HepG2 (cell line): ENCODE results near the gene XPNPEP1. TPM values are rescaled to one million over a fixed set of nuclear protein-coding genes. Genes with fewer than 3 reads are reported as not detected.

ENCODE experiments used
- ATAC-seq: fragments of 200-7000 bp; cut with Tn5 transposase; 3 replicates; pipeline ENCODE4 v1.9.1; 2020; ENCODE audit warnings: mild to moderate bottlenecking, moderate library complexity
- BruUV-seq: library from RNA; stranded (reverse); fragments of 400-500 nt; replicated peaks from 2 replicates; lab custom pipeline; 2021; lab: Mats Ljungman, UMichigan
- CTCF ChIA-PET: fragments of 300-600 bp; formaldehyde crosslinking; extraction: SDS; loops from one replicate; lab custom pipeline; 2021; ENCODE audit warnings: low total read pairs, inconsistent platforms, low intra/inter-chr PET ratio; lab: Yijun Ruan, JAX
- POLR2A ChIA-PET: fragments of 350-600 bp; sonication (Branson Sonifier 250); formaldehyde crosslinking; loops from one replicate; lab custom pipeline; 2020; ENCODE audit warnings: antibody characterized with exemption, inconsistent platforms; lab: Yijun Ruan, JAX
- DNase-seq: peaks from one replicate; pipeline ENCODE4 v3.0.0-alpha.2; 2015; ENCODE audit warnings: low spot score
- FAIRE-seq: peaks from 3 replicates; lab custom pipeline; 2011; peaks lifted over from hg19 to GRCh38; lab: Jason Lieb, UNC
- H2AFZ ChIP-seq: one replicate; pipeline ENCODE4 v1.6.1; 2011; ENCODE audit warnings: low read length, inconsistent platforms
- H3K27ac ChIP-seq: fragments of 300-600 bp; 3 replicates; pipeline ENCODE4 v1.8.0; 2011; ENCODE audit warnings: mixed run types, mild to moderate bottlenecking, mixed read lengths, low read length, inconsistent platforms; ENCODE audit not compliant: insufficient read depth; ENCODE audit errors: extremely low read length
- H3K27me3 ChIP-seq, 2 experiments: fragments of 200-600 bp in 1 of 2; 2 replicates in 1 of 2; 3 replicates in 1 of 2; pipeline versions ENCODE4 v1.6.0 to v1.8.0; 2011; ENCODE audit warnings: low read length in 2 of 2, mild to moderate bottlenecking in 2 of 2, moderate library complexity in 2 of 2, inconsistent platforms in 1 of 2; ENCODE audit not compliant: insufficient read depth in 2 of 2, control insufficient read depth in 1 of 2
- H3K36me3 ChIP-seq, 2 experiments: fragments of 200-600 bp in 1 of 2; replicated peaks in 1 of 2; 2 replicates in 1 of 2; 3 replicates in 1 of 2; pipeline versions ENCODE4 v1.5.1 to v1.8.0; 2011; ENCODE audit warnings: low read length in 2 of 2, inconsistent platforms in 1 of 2; ENCODE audit not compliant: insufficient read depth in 2 of 2, control insufficient read depth in 1 of 2
- H3K4me1 ChIP-seq: 2 replicates; pipeline ENCODE4 v1.5.1; 2012; ENCODE audit warnings: low read length, inconsistent platforms; ENCODE audit not compliant: insufficient read depth
- H3K4me2 ChIP-seq: 2 replicates; pipeline ENCODE4 v1.6.0; 2011; ENCODE audit warnings: low read depth, low read length, inconsistent platforms
- H3K4me3 ChIP-seq, 3 experiments: fragments of 200-600 bp in 1 of 3; sonication (generic), shearing (Covaris generic) in 1 of 3; replicated peaks in 1 of 3; 2 replicates each; pipeline ENCODE4 v1.5.1; 2011 to 2016; ENCODE audit warnings: low read length in 3 of 3, inconsistent platforms in 2 of 3, low read depth in 2 of 3, mild to moderate bottlenecking in 2 of 3, control low read depth in 1 of 3, mixed read lengths in 1 of 3; ENCODE audit not compliant: insufficient read depth in 1 of 3
- H3K79me2 ChIP-seq: one replicate; pipeline ENCODE4 v1.6.1; 2011; ENCODE audit warnings: low read length, inconsistent platforms; ENCODE audit not compliant: insufficient read depth
- H3K9ac ChIP-seq: 2 replicates; pipeline ENCODE4 v1.6.0; 2011; ENCODE audit warnings: mild to moderate bottlenecking, low read depth, low read length, inconsistent platforms; ENCODE audit not compliant: insufficient read depth
- H3K9me3 ChIP-seq: 2 replicates; pipeline ENCODE4 v1.5.1; 2012; ENCODE audit warnings: mild to moderate bottlenecking, low read length
- H4K20me1 ChIP-seq: 2 replicates; pipeline ENCODE4 v1.6.0; 2011; ENCODE audit warnings: inconsistent platforms, mild to moderate bottlenecking, low read length, moderate library complexity; ENCODE audit not compliant: insufficient read depth
- AGO1 ChIP-seq: fragments of 200-400 bp; formaldehyde crosslinking; IDR thresholded peaks from 2 replicates; pipeline ENCODE4 v1.6.1; 2017; ENCODE audit warnings: mild to moderate bottlenecking, low read depth, low read length, moderate library complexity; ENCODE audit not compliant: poor library complexity, severe bottlenecking
- ATF7-NPFF ChIP-seq: sonication (generic); formaldehyde crosslinking; IDR thresholded peaks from 2 replicates; pipeline ENCODE4 v1.8.1; 2023; ENCODE audit warnings: mild to moderate bottlenecking, low read depth, missing genetic modification reagents, moderate library complexity
- CBFB ChIP-seq: sonication (generic); formaldehyde crosslinking; IDR thresholded peaks from 2 replicates; pipeline ENCODE4 v1.4.0; 2020; ENCODE audit warnings: missing genetic modification reagents
- CBX1 ChIP-seq: IDR thresholded peaks from one replicate; pipeline ENCODE4 v1.6.1; 2016; ENCODE audit warnings: antibody characterized with exemption, low read depth
- GTF3A ChIP-seq: sonication (generic); formaldehyde crosslinking; conservative IDR thresholded peaks from 2 replicates; pipeline ENCODE4 v1.4.0; 2020; ENCODE audit warnings: mild to moderate bottlenecking, missing genetic modification reagents
- MXD4 ChIP-seq: IDR thresholded peaks from 2 replicates; pipeline ENCODE4 v1.6.1; 2016; ENCODE audit warnings: mild to moderate bottlenecking, missing biosample characterization, missing genetic modification reagents
- SNRNP70 ChIP-seq: fragments of 200-400 bp; formaldehyde crosslinking; IDR thresholded peaks from 2 replicates; pipeline ENCODE4 v1.6.1; 2017; ENCODE audit warnings: mild to moderate bottlenecking, low read depth, low read length, moderate library complexity
- TGIF2 ChIP-seq: IDR thresholded peaks from 2 replicates; pipeline ENCODE4 v1.6.1; 2016; ENCODE audit warnings: control low read depth, missing compliant biosample characterization
- ZFP36L2 ChIP-seq: sonication (generic); formaldehyde crosslinking; IDR thresholded peaks from 2 replicates; pipeline ENCODE4 v1.4.0; 2020; ENCODE audit warnings: missing genetic modification reagents
- ZNF451 ChIP-seq: sonication (generic); formaldehyde crosslinking; IDR thresholded peaks from 2 replicates; pipeline ENCODE4 v1.5.0; 2020; ENCODE audit warnings: mild to moderate bottlenecking, missing genetic modification reagents
- ZNF644 ChIP-seq: IDR thresholded peaks from 2 replicates; pipeline ENCODE4 v1.6.1; 2016; ENCODE audit warnings: low read depth
- WGBS: methylation state at CpG from one replicate; pipeline ENCODE4 v1.1.6; 2017; ENCODE audit warnings: low lambda C conversion rate; 5-methylcytosine and 5-hydroxymethylcytosine counted together
- in situ Hi-C: cut with HindIII; loops from 2 replicates; pipeline ENCODE4 v1.10.0; 2017; ENCODE audit warnings: low pct_unique_long_range_greater_than_20kb; ENCODE audit not compliant: extremely low pct_ligation_motif_present
- intact Hi-C: fragments of 100-400 bp; cut with micrococcal nuclease; formaldehyde crosslinking; loops from one replicate; pipeline ENCODE4 v1.10.0; 2022; ENCODE audit not compliant: unreplicated experiment
- polyA plus RNA-seq, 8 experiments: library from polyadenylated mRNA; depleted of rRNA in 3 of 8; stranded (reverse) in 7 of 8; unstranded in 1 of 8; fragments of >200 nt; fragmentation: Illumina TruSeq in 4 of 8; extraction: Trizol in 4 of 8; gene quantifications; 2 replicates each; pipeline versions ENCODE4 v1.2.1 to v1.2.3, GENCODE V29; 2011 to 2016; ENCODE audit warnings: low read depth in 4 of 8, missing spikeins in 1 of 8, mixed read lengths in 1 of 8; ENCODE audit not compliant: insufficient read depth in 1 of 8
- total RNA-seq, 5 experiments: library from RNA; depleted of rRNA; stranded (reverse); fragments of >200 nt; fragmentation: Illumina TruSeq; extraction: Trizol; gene quantifications; 2 replicates each; pipeline ENCODE4 v1.2.3, GENCODE V29; 2016; ENCODE audit warnings: low read depth in 1 of 5
- TF ChIP-seq, protein P1 (sequence below): sonication (generic); formaldehyde crosslinking; IDR thresholded peaks from 2 replicates; pipeline ENCODE4 v1.4.0; 2020; ENCODE audit warnings: mild to moderate bottlenecking, low read depth, missing genetic modification reagents

XPNPEP1 gene
- total and polyA plus RNA-seq, 2 of the 13 experiments (the other 11 are each of a cell fraction or from before 2014, with no cell fraction given) = 30.3 to 55.5 TPM

DNA sequence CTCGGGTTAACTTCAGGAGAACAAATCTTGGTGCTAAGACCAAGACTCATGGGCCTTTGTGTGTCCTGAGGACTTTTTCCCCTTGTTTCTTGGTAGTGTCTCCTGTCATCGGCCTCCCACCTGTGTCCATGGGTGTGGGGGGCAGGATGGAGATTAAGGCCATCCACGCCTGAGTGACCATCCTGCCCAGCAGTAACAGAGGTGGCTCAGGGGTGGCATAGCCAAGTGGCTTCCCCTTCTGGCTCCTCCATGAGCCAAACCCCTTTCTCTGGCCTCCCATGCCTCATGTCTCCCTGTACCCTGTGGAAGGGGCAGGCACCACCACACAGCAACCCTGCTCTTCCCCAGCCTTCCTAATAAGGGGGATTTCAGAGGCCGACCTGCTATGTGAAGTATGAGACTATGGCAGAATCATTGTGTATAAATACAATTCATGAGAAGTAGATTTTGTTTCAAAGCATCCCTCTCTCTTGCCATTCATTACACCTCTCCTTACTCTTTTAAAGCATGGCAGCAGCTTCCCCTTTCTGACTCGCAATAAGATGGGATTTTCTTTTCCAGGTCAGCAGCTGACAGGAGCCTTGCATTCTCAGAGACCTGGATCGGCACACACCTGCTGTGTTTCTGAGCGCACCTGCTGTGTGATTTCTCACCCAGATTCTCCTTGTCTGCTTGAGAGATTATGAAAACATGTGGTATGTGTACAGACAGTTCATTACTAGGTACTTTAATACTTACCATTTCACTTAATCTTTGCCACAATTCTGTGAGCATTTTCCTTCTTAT lies 102.5 kb downstream of the XPNPEP1 start:
- TF ChIP-seq, protein P1, sequence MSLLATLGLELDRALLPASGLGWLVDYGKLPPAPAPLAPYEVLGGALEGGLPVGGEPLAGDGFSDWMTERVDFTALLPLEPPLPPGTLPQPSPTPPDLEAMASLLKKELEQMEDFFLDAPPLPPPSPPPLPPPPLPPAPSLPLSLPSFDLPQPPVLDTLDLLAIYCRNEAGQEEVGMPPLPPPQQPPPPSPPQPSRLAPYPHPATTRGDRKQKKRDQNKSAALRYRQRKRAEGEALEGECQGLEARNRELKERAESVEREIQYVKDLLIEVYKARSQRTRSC = no peak
- TF ChIP-seq GTF3A (no peak), ZNF451 (no peak), ATF7-NPFF (no peak), TGIF2 (CRISPR knock-in tag) (no peak), ZNF644 (no peak), MXD4 (no peak), AGO1 (no peak), CBFB (CRISPR knock-in tag) (no peak), CBX1 (no peak), SNRNP70 (no peak), ZFP36L2 (CRISPR knock-in tag) (no peak)
- no peak overlapping the region for H2AFZ ChIP-seq
- no peak overlapping the region for H3K27ac ChIP-seq
- no peak overlapping the region for H3K4me2 ChIP-seq
- no TSS peak for BruUV-seq
- no peak for FAIRE-seq
- no peaks in the 10 kb centered on the region for H3K27me3 ChIP-seq
- intact Hi-C loops (no loop called here), in situ Hi-C loops (no loop called here)
- no peaks in the 10 kb centered on the region for H3K4me1 ChIP-seq
- no peak overlapping the region for H3K4me3 ChIP-seq
- no peak for DNase-seq
- POLR2A ChIA-PET = no interaction called here
- H3K9me3 ChIP-seq = no peaks in the 10 kb centered on the region
- 4% methylated on average over 5 of the region's 7 CpGs for WGBS
- H3K36me3 ChIP-seq = no peaks in the 10 kb centered on the region
- H4K20me1 ChIP-seq = no peaks in the 10 kb centered on the region
- ATAC-seq = no peak
- no peaks in the 10 kb centered on the region for H3K79me2 ChIP-seq
- H3K9ac ChIP-seq = no peak overlapping the region
- CTCF ChIA-PET = no interaction called here
